GM12873 (cell line): ENCODE results near the gene RMDN2.
A peak's percentile ranks its signal among the peaks of the same experiment; 100 is the strongest.

Experiments
- CTCF ChIP-seq: IDR thresholded peaks from 2 replicates; pipeline ENCODE4 v1.5.1; 2012; ENCODE audit warnings: low read depth, mild to moderate bottlenecking, moderate library complexity, low read length, control low read depth; ENCODE audit not compliant: insufficient read depth; ENCODE audit errors: missing control alignments

Gene RMDN2

GRCh38 chr2:37881397-37881796 is 43.7 kb upstream of the RMDN2 start:
- TF ChIP-seq CTCF, result no peak

GRCh38 chr2:37882036-37882435 is 43.1 kb upstream of the RMDN2 start:
- TF ChIP-seq CTCF, result no peak

GRCh38 chr2:37883518-37883917 is 41.6 kb upstream of the RMDN2 start:
- no peak for TF ChIP-seq CTCF

GRCh38 chr2:37885329-37885993 is 39.6 kb upstream of the RMDN2 start:
- TF ChIP-seq CTCF, result no peak

GRCh38 chr2:37886745-37887144 is 38.3 kb upstream of the RMDN2 start:
- TF ChIP-seq CTCF, result no peak

GRCh38 chr2:37887286-37887685 is 37.8 kb upstream of the RMDN2 start:
- no peak for TF ChIP-seq CTCF

- TF ChIP-seq CTCF, result peak; percentile 86
Observed at GRCh38 chr2:37890893-37891495, 34.1 kb upstream of the RMDN2 start.
